D721Med (cell line): ENCODE results near the gene HAS3.
"Not testable (repeated sequence)": the region's sequence is repeated elsewhere in the genome, so short reads cannot be mapped to it uniquely, and the experiment has no call there.

ENCODE experiments used
- DNase-seq: peaks from one replicate; pipeline ENCODE4 v3.0.0; 2011; ENCODE audit warnings: low spot score; ENCODE audit not compliant: insufficient read length
- FAIRE-seq: peaks from 2 replicates; lab custom pipeline; 2011; peaks lifted over from hg19 to GRCh38; lab: Jason Lieb, UNC
- TF ChIP-seq, protein P1 (sequence below): IDR thresholded peaks from 2 replicates; pipeline ENCODE4 v1.5.1; 2012; ENCODE audit warnings: mild to moderate bottlenecking, control low read depth; ENCODE audit not compliant: insufficient read depth; ENCODE audit errors: missing control alignments

The HAS3 gene

DNA sequence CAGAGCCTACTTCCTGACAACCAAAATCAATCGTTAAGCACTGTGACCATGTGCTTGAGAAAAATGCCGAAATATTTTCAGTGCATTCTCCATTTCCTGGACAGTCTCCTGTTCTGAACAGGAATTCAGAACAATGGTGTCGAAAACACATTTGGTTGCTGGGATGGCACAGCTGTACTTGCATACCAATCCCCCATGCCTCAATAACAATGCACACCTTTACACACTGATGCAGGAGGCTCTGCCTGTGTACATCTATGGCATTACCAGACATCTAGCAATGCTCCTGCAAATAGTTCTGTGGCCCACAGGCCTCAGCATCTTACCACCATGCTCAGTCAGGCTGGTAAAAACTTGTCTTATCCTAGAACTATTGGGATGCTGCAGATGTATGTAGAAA is 20.8 kb downstream of the HAS3 start:
- no peak for FAIRE-seq
- TF ChIP-seq, protein P1, sequence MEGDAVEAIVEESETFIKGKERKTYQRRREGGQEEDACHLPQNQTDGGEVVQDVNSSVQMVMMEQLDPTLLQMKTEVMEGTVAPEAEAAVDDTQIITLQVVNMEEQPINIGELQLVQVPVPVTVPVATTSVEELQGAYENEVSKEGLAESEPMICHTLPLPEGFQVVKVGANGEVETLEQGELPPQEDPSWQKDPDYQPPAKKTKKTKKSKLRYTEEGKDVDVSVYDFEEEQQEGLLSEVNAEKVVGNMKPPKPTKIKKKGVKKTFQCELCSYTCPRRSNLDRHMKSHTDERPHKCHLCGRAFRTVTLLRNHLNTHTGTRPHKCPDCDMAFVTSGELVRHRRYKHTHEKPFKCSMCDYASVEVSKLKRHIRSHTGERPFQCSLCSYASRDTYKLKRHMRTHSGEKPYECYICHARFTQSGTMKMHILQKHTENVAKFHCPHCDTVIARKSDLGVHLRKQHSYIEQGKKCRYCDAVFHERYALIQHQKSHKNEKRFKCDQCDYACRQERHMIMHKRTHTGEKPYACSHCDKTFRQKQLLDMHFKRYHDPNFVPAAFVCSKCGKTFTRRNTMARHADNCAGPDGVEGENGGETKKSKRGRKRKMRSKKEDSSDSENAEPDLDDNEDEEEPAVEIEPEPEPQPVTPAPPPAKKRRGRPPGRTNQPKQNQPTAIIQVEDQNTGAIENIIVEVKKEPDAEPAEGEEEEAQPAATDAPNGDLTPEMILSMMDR: no peak
- no peak for DNase-seq

DNA sequence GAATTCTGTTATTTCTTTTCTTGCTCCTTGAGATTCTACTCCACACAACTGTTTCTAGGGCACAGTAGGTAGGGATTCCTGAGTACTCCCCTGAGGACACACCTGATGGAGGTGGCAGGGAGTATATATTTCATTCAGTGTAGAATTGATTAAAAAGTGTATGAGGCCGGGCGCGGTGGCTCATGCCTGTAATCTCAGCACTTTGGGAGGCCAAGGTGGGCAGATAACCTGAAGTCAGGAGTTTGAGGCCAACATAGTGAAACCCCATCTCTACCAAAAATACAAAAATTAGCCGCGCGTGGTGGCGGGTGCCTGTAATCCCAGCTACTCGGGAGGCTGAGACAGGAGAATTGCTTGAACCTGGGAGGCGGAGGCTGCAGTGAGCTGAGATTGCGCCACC is 21.3 kb downstream of the HAS3 start:
- not testable (repeated sequence) for DNase-seq, FAIRE-seq

DNA sequence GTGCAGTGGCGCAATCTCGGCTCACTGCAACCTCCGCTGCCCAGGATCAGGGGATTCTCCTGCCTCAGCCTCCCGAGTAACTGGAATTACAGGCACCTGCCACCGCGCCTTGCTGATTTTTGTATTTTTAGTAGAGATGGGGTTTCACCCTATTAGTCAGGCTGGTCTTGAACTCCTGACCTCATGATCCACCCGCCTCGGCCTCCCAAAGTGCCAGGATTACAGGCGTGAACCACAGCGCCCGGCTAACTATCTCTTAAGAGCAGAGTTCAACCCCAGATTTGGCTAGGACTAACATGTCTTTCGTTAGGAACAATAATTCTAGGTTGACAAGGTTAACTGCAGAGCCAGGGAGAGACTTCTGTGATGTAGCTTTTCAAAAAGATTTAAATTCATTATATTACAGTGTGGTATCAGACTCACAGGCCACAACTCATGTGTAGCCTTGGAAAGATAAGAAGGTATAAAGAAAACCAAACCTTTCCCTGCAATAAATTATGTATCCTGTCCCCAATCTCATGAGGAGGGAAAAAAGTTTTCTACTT is 22.6 kb downstream of the HAS3 start:
- no peak for DNase-seq
- TF ChIP-seq, protein P1: no peak
- FAIRE-seq: no peak

DNA sequence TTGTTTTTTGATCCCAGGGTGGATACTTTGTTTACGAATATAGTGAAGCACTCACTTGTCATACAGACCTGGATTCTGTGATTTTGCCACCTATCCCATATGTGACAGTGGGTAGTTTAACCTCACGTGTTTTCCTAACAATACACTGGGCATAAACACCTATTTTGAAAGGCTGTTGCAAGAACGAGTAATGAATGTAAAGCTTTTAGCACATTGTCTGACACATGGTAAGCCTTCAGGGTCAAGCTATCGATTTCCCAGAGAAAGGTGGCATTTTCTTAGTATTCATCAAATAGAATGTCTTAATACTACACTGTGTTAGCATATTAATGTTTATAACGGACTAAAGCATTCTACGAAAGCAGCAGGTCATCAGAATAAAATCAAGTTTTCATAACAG is 25.0 kb downstream of the HAS3 start:
- FAIRE-seq (no peak), DNase-seq (no peak)
- TF ChIP-seq, protein P1: no peak

DNA sequence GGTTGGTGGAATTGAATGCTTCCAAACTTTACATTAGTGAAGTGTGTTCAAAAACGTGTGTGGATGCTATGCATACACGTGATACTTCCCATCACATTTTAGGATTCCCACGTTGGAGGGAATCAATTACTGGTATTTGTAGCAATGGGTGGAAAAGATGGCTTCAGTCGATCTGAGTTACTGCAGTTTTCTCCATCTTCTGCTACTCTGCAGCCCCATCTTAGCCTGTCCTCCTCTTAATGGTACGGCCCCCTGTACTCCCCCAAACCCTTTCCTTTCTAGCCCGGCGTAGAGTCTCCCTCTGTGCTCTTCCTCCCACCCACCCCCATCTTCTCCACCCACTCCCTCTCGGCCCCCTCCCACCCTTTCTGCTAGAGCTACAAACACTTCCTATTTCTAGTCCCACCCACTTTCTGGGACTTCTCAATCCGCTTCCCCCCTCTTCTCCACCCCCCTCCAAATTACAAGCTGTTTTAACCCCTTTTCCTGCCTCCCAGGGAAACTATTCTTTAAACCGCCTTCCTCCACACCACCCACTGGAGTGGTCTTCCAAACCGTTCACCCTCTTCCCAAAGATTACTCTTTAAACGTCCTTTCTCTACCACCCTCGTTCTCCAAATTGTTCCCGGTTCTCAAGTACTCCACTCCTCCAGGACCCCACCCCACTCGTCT is 25.9 kb downstream of the HAS3 start:
- TF ChIP-seq, protein P1: no peak
- no peak for DNase-seq
- FAIRE-seq: no peak

DNA sequence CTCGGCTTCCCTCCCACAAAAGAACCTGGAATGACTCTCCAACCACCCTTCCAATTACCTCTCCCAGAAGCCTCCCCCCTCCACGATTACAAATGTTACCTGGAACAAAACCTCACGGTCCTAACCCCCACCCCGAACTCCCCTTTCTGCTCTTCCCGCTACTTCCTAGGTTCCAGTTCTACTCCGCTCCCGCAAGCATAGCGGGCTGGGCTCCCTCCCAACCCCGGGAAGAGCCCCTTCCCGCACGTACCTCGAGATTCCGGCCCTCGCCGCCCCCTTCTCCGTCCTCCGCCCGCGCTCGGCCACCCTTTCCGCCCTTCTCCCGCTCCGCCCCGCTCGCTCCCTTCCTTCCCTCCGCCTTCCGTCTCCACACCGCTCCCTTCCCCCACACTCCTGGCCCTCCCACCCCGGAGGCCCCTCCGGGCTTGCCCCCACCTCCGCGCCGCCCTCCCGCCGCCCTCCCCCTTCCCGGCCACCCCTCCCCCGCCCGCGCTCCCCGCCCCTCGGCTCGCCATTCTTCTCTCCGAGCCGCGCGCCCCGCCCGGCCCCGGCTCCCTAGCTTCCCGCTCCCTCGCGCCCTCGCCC is 26.5 kb downstream of the HAS3 start:
- TF ChIP-seq, protein P1: no peak
- no peak for FAIRE-seq
- DNase-seq: peak; percentile 53

DNA sequence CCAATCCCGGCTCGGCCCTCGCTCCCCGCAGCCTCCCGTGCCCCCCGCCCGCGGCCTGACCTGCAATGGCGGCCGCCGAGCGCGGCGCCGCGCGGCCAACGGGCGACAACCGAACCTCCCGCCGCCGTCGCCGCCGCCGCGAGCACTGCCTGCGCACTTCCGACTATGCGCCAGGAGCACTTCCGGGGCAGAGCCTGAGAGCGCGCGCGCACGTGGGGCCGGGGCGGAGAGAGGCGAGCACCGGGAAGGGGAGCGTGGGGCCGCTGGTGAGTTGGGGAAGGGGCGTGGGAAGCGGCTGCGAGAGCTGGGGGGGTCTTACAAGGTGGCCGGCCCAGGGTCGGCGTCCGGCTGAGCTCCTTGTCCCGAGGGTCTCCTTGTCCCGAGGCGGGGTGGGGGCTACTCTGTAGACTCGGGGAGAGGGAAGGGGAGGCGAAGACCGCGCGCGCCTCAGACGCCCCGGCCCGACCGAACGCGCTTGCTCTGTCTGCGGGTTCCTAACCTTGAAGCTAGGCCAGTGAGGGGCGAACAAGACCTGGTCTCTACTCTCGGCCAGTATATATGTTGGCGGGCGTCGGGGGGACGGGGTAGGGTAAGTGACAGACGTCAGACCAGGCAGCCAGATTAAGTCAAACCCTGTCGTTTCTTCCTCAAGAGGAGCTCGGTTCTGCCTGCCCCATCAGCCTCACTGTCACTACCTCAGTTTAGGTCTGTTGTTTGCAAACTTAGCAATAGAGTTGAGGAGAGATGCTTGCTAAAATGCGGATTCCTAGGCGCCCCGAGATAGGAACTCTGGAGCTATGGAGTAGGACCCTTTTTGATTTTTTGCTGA is 27.2 kb downstream of the HAS3 start, which contains the start of the genes CHTF8 and UTP4:
TSS of gene CHTF8 (minus strand) at position 165 of the 829 bp plus-strand sequence. CDS start 11,130 bp downstream, outside the sequence.
TSS of gene UTP4 (plus strand) at position 226 of the 829 bp plus-strand sequence. CDS start 811 bp downstream, outside the sequence.
- TF ChIP-seq, protein P1: no peak
- no peak for FAIRE-seq
- peak; percentile 41 for DNase-seq
